ENCODE results near the gene EYA3.

DNA sequence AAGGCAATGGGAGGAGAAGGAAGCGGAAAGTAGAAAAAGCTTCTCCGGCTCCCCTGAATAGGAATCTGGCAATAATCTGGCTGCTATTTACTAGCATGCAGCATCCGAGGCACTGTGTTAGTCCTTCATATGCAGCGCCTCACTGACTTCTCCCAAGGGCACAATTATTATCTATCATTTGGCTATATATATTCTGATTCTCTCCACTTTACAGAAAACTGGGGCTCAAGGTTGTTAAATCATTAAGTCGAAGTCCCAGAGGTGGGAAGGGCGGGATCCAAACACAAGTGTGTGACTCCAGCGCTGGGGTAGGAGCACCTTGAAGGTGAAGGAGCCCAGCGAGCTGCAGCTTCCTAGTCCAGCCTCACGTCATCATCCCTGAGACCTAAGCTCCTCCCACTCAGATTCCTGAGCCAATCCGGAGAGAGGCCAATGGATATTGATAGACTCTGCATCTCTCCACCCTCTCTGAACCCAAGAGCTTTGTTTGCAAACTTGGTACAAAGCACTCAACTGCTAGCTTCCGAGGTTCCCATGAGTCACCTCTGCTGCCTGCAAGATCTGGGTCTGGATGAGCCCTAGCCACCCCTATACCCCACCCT, 16.6 kb upstream of the EYA3 start:
- TF ChIP-seq CTCF (IDR thresholded peaks at IDR 0.05 in 2 of 3, conservative IDR thresholded peaks at IDR 0.05 in 1 of 3; ENCODE audit: control insufficient read depth in 2 of 3, extremely low read depth in 1 of 3, insufficient read depth in 1 of 3, low read depth in 3 of 3, low read length in 3 of 3) (no peak), RAD21 (IDR thresholded peaks at IDR 0.05; ENCODE audit: insufficient read depth, low read depth, low read length) (no peak), YY1 (IDR thresholded peaks at IDR 0.05; ENCODE audit: low read depth, low read length) (no peak), BCL11A (IDR thresholded peaks at IDR 0.05; ENCODE audit: low read depth, low read length) (no peak), IKZF2 (IDR thresholded peaks at IDR 0.05) (no peak)
- TF ChIP-seq, protein P1, sequence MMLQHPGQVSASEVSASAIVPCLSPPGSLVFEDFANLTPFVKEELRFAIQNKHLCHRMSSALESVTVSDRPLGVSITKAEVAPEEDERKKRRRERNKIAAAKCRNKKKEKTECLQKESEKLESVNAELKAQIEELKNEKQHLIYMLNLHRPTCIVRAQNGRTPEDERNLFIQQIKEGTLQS (IDR thresholded peaks at IDR 0.05; ENCODE audit: borderline replicate concordance, extremely low read depth, low read depth, low read length) = no peak
